ENCODE measurements around the gene KRTAP10-5. TPM values are rescaled to one million over a fixed set of nuclear protein-coding genes. Genes with fewer than 3 reads are reported as not detected.

KRTAP10-5 gene
- total and polyA plus RNA-seq, 9 of the 15 experiments (the other 6 are each of a cell fraction or from before 2014, with no cell fraction given), result not detected

DNA sequence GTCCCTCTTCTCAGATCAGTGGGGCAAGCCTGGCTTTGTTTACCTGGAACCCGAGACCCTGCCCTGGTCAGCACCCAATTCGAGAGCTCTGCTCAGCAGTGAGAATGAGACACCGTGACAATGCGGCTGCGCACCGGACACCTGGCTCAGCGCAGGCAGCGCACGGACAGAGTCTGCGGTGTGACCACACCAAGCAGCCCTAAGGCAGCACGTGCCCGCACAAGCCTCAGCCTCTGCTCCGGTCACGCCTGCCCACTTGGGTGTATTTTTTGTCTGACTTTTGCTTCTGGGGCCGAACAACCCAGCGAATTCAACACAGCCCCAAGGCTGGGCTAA is 36.2 kb upstream of the KRTAP10-5 start:
- intact Hi-C loops (cut with micrococcal nuclease) (no loop called here), in situ Hi-C loops (cut with MboI) (no loop called here)
- H3K9me3 ChIP-seq (replicated peaks; ENCODE audit: control insufficient read depth, insufficient read depth, low read depth, low read length), result no peaks in the 10 kb centered on the region; the same call in 1 of the 2 replicates
- H2AFZ ChIP-seq (ENCODE audit: low read depth, low read length), result no peak overlapping the region
- ChIA-PET CTCF (ENCODE audit: low intra/inter-chr PET ratio) (no interaction called here), POLR2A (interaction anchor here (0.6 kb wide), 1 partner anchor 229 kb away, joined by 3 read pairs; no protein-coding TSS in a partner anchor)
- no peak overlapping the region for H3K4me3 ChIP-seq
- ATAC-seq, result no peak
- no peaks in the 10 kb centered on the region for H3K79me2 ChIP-seq (ENCODE audit: control insufficient read depth, insufficient read depth, low read length)
- no peak overlapping the region for H3K4me2 ChIP-seq (ENCODE audit: insufficient read depth, low read length)
- no peak overlapping the region for H3K27ac ChIP-seq (ENCODE audit: extremely low read depth, low read depth, low read length)
- no peak for TF ChIP-seq SRSF9 (IDR thresholded peaks at IDR 0.05; ENCODE audit: borderline replicate concordance, low read depth, low read length)
- TF ChIP-seq BRF1 (IDR thresholded peaks at IDR 0.05; ENCODE audit: borderline replicate concordance, extremely low read depth, insufficient read length), result no peak
- TF ChIP-seq, protein P1, sequence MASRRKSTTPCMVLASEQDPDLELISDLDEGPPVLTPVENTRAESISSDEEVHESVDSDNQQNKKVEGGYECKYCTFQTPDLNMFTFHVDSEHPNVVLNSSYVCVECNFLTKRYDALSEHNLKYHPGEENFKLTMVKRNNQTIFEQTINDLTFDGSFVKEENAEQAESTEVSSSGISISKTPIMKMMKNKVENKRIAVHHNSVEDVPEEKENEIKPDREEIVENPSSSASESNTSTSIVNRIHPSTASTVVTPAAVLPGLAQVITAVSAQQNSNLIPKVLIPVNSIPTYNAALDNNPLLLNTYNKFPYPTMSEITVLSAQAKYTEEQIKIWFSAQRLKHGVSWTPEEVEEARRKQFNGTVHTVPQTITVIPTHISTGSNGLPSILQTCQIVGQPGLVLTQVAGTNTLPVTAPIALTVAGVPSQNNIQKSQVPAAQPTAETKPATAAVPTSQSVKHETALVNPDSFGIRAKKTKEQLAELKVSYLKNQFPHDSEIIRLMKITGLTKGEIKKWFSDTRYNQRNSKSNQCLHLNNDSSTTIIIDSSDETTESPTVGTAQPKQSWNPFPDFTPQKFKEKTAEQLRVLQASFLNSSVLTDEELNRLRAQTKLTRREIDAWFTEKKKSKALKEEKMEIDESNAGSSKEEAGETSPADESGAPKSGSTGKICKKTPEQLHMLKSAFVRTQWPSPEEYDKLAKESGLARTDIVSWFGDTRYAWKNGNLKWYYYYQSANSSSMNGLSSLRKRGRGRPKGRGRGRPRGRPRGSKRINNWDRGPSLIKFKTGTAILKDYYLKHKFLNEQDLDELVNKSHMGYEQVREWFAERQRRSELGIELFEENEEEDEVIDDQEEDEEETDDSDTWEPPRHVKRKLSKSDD (conservative IDR thresholded peaks at IDR 0.05; ENCODE audit: low read length), result no peak
- no peak for TF ChIP-seq NONO (IDR thresholded peaks at IDR 0.05; ENCODE audit: low read depth in 2 of 2, low read length in 1 of 2)
- no peak for TF ChIP-seq CCAR2 (IDR thresholded peaks at IDR 0.05; ENCODE audit: low read depth, low read length)
- no peak for TF ChIP-seq PTTG1 (tag; IDR thresholded peaks at IDR 0.05; ENCODE audit: low read depth)
- no peak for TF ChIP-seq ZNF408 (CRISPR knock-in tag; IDR thresholded peaks at IDR 0.05; ENCODE audit: low read depth)
- no peak for DNase-seq (ENCODE audit: extremely low read depth in 1 of 4, low spot score in 3 of 4)
- H4K20me1 ChIP-seq (replicated peaks; ENCODE audit: control insufficient read depth, insufficient read depth, low read length), result no peaks in the 10 kb centered on the region
- H3K4me1 ChIP-seq (replicated peaks in 1 of 2; ENCODE audit: control insufficient read depth in 2 of 2, insufficient read depth in 2 of 2, low read length in 2 of 2), result peaks cover 0 to 10% of the 10 kb centered on the region in 2 experiments; a peak in 2 of 5 replicates
- H3K36me3 ChIP-seq (ENCODE audit: control insufficient read depth, insufficient read depth, low read length), result no peaks in the 10 kb centered on the region
- no TSS peak for BruUV-seq (replicated peaks)
- WGBS (ENCODE audit: insufficient coverage, low coverage, missing lambda C conversion rate), result under 1% methylated on average over 16 of the region's 16 CpGs
- FAIRE-seq, result no peak
- H3K9ac ChIP-seq (ENCODE audit: insufficient read depth in 1 of 2, low read depth in 2 of 2, low read length in 2 of 2), result no peak overlapping the region
- peaks cover 14 to 44% of the 10 kb centered on the region in 2 experiments; a peak in 4 of 5 replicates for H3K27me3 ChIP-seq (ENCODE audit: control insufficient read depth in 2 of 2, insufficient read depth in 2 of 2, low read length in 2 of 2)
- peaks cover 3% of the 10 kb centered on the region for H3K9me1 ChIP-seq (ENCODE audit: control insufficient read depth, insufficient read depth, low read length)
